ENCODE data around the gene FER.

DNA sequence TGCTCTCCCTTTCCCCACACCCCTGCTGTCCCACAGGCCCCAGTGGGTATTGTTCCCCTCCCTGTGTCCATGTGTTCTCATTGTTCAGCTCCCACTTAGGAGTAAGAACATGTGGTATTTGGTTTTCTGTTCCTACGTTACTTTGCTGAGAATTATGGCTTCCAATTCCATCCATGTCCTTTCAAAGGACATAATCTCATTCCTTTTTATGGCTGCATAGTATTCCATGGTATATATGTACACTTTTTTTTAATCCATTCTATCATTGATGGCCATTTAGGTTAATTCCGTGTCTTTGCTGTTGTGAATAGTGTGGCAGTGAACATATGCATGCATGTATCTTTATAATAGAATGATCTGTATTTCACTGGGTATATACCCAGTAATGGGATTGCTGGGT is 25.6 kb downstream of the FER start:
- TF ChIP-seq CTCF (IDR thresholded peaks at IDR 0.05; ENCODE audit: low read length) (no peak), EZH2 (IDR thresholded peaks at IDR 0.05; ENCODE audit: borderline replicate concordance, low read length) (no peak)
